Natural killer cell (primary cell): ENCODE measurements around the gene RGS6. TPM values are rescaled to one million over a fixed set of nuclear protein-coding genes. Genes with fewer than 3 reads are reported as not detected.

Experiments used
- ATAC-seq, 3 donors: fragments of 150-1000 bp in 2 of 3; fragments of 200-7000 bp in 1 of 3; cut with Tn5 transposase; 1 replicate in 1 of 3; 2 replicates in 2 of 3; pipeline ENCODE4 v1.10.0; 2021; ENCODE audit warnings: mild to moderate bottlenecking in 2 of 3, moderate library complexity in 2 of 3
- DNase-seq, 2 donors: peaks; one replicate each; pipeline versions ENCODE4 v3.0.0 to v3.0.0-alpha.2; 2013 to 2021; ENCODE audit warnings: mixed read lengths in 1 of 2
- H3K27ac ChIP-seq: one replicate; pipeline ENCODE4 v1.5.1; 2013; ENCODE audit warnings: mild to moderate bottlenecking, low read length
- H3K27me3 ChIP-seq: one replicate; pipeline ENCODE4 v1.6.1; 2013; ENCODE audit warnings: low read length; ENCODE audit not compliant: control insufficient read depth, insufficient read depth
- H3K36me3 ChIP-seq: one replicate; pipeline ENCODE4 v1.6.1; 2013; ENCODE audit warnings: low read length; ENCODE audit not compliant: control insufficient read depth, insufficient read depth
- H3K4me1 ChIP-seq: one replicate; pipeline ENCODE4 v1.6.1; 2013; ENCODE audit warnings: low read length; ENCODE audit not compliant: control insufficient read depth, insufficient read depth
- H3K4me3 ChIP-seq: one replicate; pipeline ENCODE4 v1.5.1; 2013; ENCODE audit warnings: low read length
- H3K9me3 ChIP-seq: one replicate; pipeline ENCODE4 v1.6.1; 2013; ENCODE audit warnings: low read length; ENCODE audit not compliant: control insufficient read depth, insufficient read depth
- H3K27ac Mint-ChIP-seq, 2 donors: one replicate each; pipeline ENCODE4 v1.8.0; 2022; ENCODE audit warnings: mild to moderate bottlenecking in 2 of 2, mixed read lengths in 2 of 2, moderate library complexity in 1 of 2
- H3K27me3 Mint-ChIP-seq, 2 donors: one replicate each; pipeline ENCODE4 v1.8.0; 2022; ENCODE audit warnings: low read depth in 2 of 2, mixed read lengths in 2 of 2
- H3K36me3 Mint-ChIP-seq: one replicate; pipeline ENCODE4 v1.8.0; 2022; ENCODE audit warnings: mixed read lengths
- H3K4me1 Mint-ChIP-seq, 2 donors: one replicate each; pipeline ENCODE4 v1.8.0; 2022; ENCODE audit warnings: mixed read lengths in 2 of 2
- H3K4me3 Mint-ChIP-seq: one replicate; pipeline ENCODE4 v1.8.0; 2022; ENCODE audit warnings: mild to moderate bottlenecking, moderate library complexity, mixed read lengths
- H3K9me3 Mint-ChIP-seq, 2 donors: one replicate each; pipeline ENCODE4 v1.8.0; 2022; ENCODE audit warnings: mixed read lengths in 2 of 2
- CTCF ChIP-seq: fragments of 200-600 bp; IDR thresholded peaks from one replicate; pipeline ENCODE4 v1.8.0; 2022; ENCODE audit warnings: antibody characterized with exemption
- WGBS: methylation state at CpG from one replicate; pipeline ENCODE4 v1.1.7; 2013; ENCODE audit warnings: missing lambda C conversion rate; ENCODE audit not compliant: insufficient coverage; 5-methylcytosine and 5-hydroxymethylcytosine counted together
- intact Hi-C: fragments of 100-400 bp; cut with micrococcal nuclease; formaldehyde crosslinking; loops from one replicate; pipeline ENCODE4 v1.14.2; 2022
- total RNA-seq, 4 donors: library from RNA; stranded (reverse); fragments of 120-200 nt in 1 of 4; gene quantifications; one replicate each; pipeline versions ENCODE4 v1.2.3 to v1.2.4, GENCODE V29; 2013 to 2022

The RGS6 gene
- total RNA-seq, 3 donors from 2014 or later (not counting 1 experiment from before 2014, with no cell fraction given) = 0.75 to 1.4 TPM; not detected in 1

- Mint-ChIP-seq H3K4me1 (peaks cover 10% of the 10 kb centered on the region in 2 donors), H3K9me3 (no peaks in the 10 kb centered on the region), H3K36me3 (no peaks in the 10 kb centered on the region), H3K27ac (no peak overlapping the region), H3K27me3 (peaks cover 24 to 40% of the 10 kb centered on the region in 2 donors), H3K4me3 (no peak overlapping the region)
- Histone ChIP-seq H3K4me3 (no peak overlapping the region), H3K27ac (no peak overlapping the region), H3K9me3 (no peaks in the 10 kb centered on the region), H3K4me1 (peaks cover 19% of the 10 kb centered on the region), H3K36me3 (no peaks in the 10 kb centered on the region), H3K27me3 (no peaks in the 10 kb centered on the region)
- no peak for TF ChIP-seq CTCF
- ATAC-seq (no peak), DNase-seq (no peak)
- 92% methylated on average over 2 of the region's 2 CpGs for WGBS
- intact Hi-C loops = no loop called here
Measured at GRCh38 chr14:72512281-72512680, 580.1 kb downstream of the RGS6 start.

- Histone ChIP-seq H3K27ac (no peak overlapping the region), H3K4me1 (peaks cover 25% of the 10 kb centered on the region), H3K36me3 (no peaks in the 10 kb centered on the region), H3K4me3 (no peak overlapping the region), H3K27me3 (no peaks in the 10 kb centered on the region), H3K9me3 (no peaks in the 10 kb centered on the region)
- ATAC-seq (no peak), DNase-seq (no peak)
- Mint-ChIP-seq H3K9me3 (no peaks in the 10 kb centered on the region), H3K36me3 (no peaks in the 10 kb centered on the region), H3K27ac (no peak overlapping the region), H3K4me3 (no peak overlapping the region), H3K4me1 (peaks cover 16% of the 10 kb centered on the region in 2 donors), H3K27me3 (peaks cover 24 to 40% of the 10 kb centered on the region in 2 donors)
- TF ChIP-seq CTCF = no peak
- intact Hi-C loops = no loop called here
- 87% methylated on average over 5 of the region's 5 CpGs for WGBS
Measured at GRCh38 chr14:72512925-72513324, 580.7 kb downstream of the RGS6 start.

GRCh38 chr14:72513346-72513745 lies 581.1 kb downstream of the RGS6 start:
- no peak overlapping the region for H3K4me3 Mint-ChIP-seq

More at GRCh38 chr14:72513346-72513745, 581.1 kb downstream of the RGS6 start:
- no peak for TF ChIP-seq CTCF
- Mint-ChIP-seq H3K4me1 (peaks cover 20 to 21% of the 10 kb centered on the region in 2 donors), H3K9me3 (no peaks in the 10 kb centered on the region), H3K27me3 (peaks cover 24 to 40% of the 10 kb centered on the region in 2 donors), H3K36me3 (no peaks in the 10 kb centered on the region), H3K27ac (no peak overlapping the region)
- Histone ChIP-seq H3K27ac (no peak overlapping the region), H3K9me3 (no peaks in the 10 kb centered on the region), H3K27me3 (no peaks in the 10 kb centered on the region), H3K4me3 (no peak overlapping the region), H3K4me1 (peaks cover 29% of the 10 kb centered on the region), H3K36me3 (no peaks in the 10 kb centered on the region)
- intact Hi-C loops = no loop called here
- ATAC-seq = no peak
- no peak for DNase-seq
- WGBS = 96% methylated on average over 3 of the region's 3 CpGs
